SK-N-SH (cell line): ENCODE results near the gene KCNQ5. TPM values are rescaled to one million over a fixed set of nuclear protein-coding genes. Genes with fewer than 3 reads are reported as not detected.

ENCODE experiments used
- CTCF ChIA-PET: fragments of 300-600, 350-600 bp; formaldehyde crosslinking; extraction: SDS; loops from one replicate; lab custom pipeline; 2021; lab: Yijun Ruan, JAX
- POLR2A ChIA-PET: fragments of 350-600 bp; sonication (Branson Sonifier 250); formaldehyde crosslinking; extraction: SDS; loops from one replicate; lab custom pipeline; 2020; ENCODE audit warnings: antibody characterized with exemption, inconsistent platforms; lab: Yijun Ruan, JAX
- DNase-seq: peaks from one replicate; pipeline ENCODE4 v3.0.0; 2012
- H2AFZ ChIP-seq: fragments of 200-600 bp; sonication (generic); 2 replicates; pipeline ENCODE4 v1.8.1; 2016; ENCODE audit warnings: antibody characterized with exemption, mild to moderate bottlenecking, low read depth
- H3F3A ChIP-seq: fragments of 200-600 bp; sonication (generic); replicated peaks from 2 replicates; pipeline ENCODE3; 2016; ENCODE audit warnings: antibody characterized with exemption, mild to moderate bottlenecking; ENCODE audit not compliant: insufficient read depth
- H3K27ac ChIP-seq, 2 experiments: fragments of 200-500 bp in 1 of 2; fragments of 200-600 bp in 1 of 2; sonication (Bioruptor generic) in 1 of 2; sonication (generic), shearing (Covaris generic) in 1 of 2; 2 replicates each; pipeline versions ENCODE4 v1.5.1 to v1.6.1; 2014 to 2016; ENCODE audit warnings: low read depth in 2 of 2, inconsistent platforms in 1 of 2, low read length in 1 of 2, mild to moderate bottlenecking in 1 of 2, mixed read lengths in 1 of 2
- H3K27me3 ChIP-seq: fragments of 200-600 bp; sonication (generic), shearing (Covaris generic); 2 replicates; pipeline ENCODE4 v1.6.1; 2016; ENCODE audit warnings: mixed run types; ENCODE audit not compliant: insufficient read depth
- H3K36me3 ChIP-seq, 2 experiments: fragments of 200-500 bp in 1 of 2; fragments of 200-600 bp in 1 of 2; sonication (Bioruptor generic) in 1 of 2; sonication (generic) in 1 of 2; replicated peaks in 1 of 2; 2 replicates each; pipeline versions ENCODE3 to v1.5.1; 2014 to 2016; ENCODE audit warnings: low read length in 1 of 2, mild to moderate bottlenecking in 1 of 2; ENCODE audit not compliant: insufficient read depth in 2 of 2, control insufficient read depth in 1 of 2
- H3K4me1 ChIP-seq, 2 experiments: fragments of 200-500 bp in 1 of 2; fragments of 200-600 bp in 1 of 2; sonication (Bioruptor generic) in 1 of 2; sonication (generic), shearing (Covaris generic) in 1 of 2; 2 replicates each; pipeline versions ENCODE4 v1.5.1 to v1.6.1; 2014 to 2016; ENCODE audit warnings: low read depth in 1 of 2, low read length in 1 of 2, mixed run types in 1 of 2; ENCODE audit not compliant: insufficient read depth in 2 of 2, control insufficient read depth in 1 of 2
- H3K4me2 ChIP-seq: fragments of 200-600 bp; sonication (generic), shearing (Covaris generic); 2 replicates; pipeline ENCODE4 v1.6.1; 2017; ENCODE audit warnings: mixed run types
- H3K4me3 ChIP-seq, 2 experiments: fragments of 200-500 bp in 1 of 2; fragments of 200-600 bp in 1 of 2; sonication (Bioruptor generic) in 1 of 2; sonication (generic), shearing (Covaris generic) in 1 of 2; 2 replicates each; pipeline versions ENCODE4 v1.5.1 to v1.8.1; 2014 to 2016; ENCODE audit warnings: low read depth in 2 of 2, inconsistent platforms in 1 of 2, low read length in 1 of 2, mild to moderate bottlenecking in 1 of 2, mixed read lengths in 1 of 2, moderate library complexity in 1 of 2
- H3K79me2 ChIP-seq: fragments of 200-600 bp; sonication (generic); 2 replicates; pipeline ENCODE4 v1.8.1; 2017; ENCODE audit warnings: mild to moderate bottlenecking; ENCODE audit not compliant: insufficient read depth
- H3K9ac ChIP-seq: fragments of 200-600 bp; sonication (generic); 2 replicates; pipeline ENCODE4 v1.6.1; 2017; ENCODE audit warnings: mixed run types
- H3K9me2 ChIP-seq: fragments of 200-600 bp; sonication (generic); 2 replicates; pipeline ENCODE4 v1.6.1; 2017; ENCODE audit warnings: mixed run types
- H3K9me3 ChIP-seq: fragments of 200-600 bp; sonication (generic); 2 replicates; pipeline ENCODE4 v1.6.1; 2017; ENCODE audit warnings: mixed run types, mild to moderate bottlenecking, moderate library complexity
- H4K20me1 ChIP-seq: fragments of 200-600 bp; sonication (generic); 2 replicates; pipeline ENCODE4 v1.6.1; 2017; ENCODE audit warnings: mild to moderate bottlenecking, mixed run types; ENCODE audit not compliant: insufficient read depth
- ELF1 ChIP-seq: IDR thresholded peaks from 2 replicates; pipeline ENCODE4 v1.4.0; 2012
- EZH2phosphoT487 ChIP-seq: fragments of 200-600 bp; sonication (generic); IDR thresholded peaks from 2 replicates; pipeline ENCODE4 v1.6.1; 2017; ENCODE audit warnings: low read depth, mixed run types, mild to moderate bottlenecking, antibody characterized with exemption, moderate library complexity, borderline replicate concordance
- FOSL2 ChIP-seq: IDR thresholded peaks from 2 replicates; pipeline ENCODE4 v1.4.0; 2012; ENCODE audit warnings: low read depth, mild to moderate bottlenecking, moderate library complexity, borderline replicate concordance
- FOXJ3 ChIP-seq: sonication (generic); formaldehyde crosslinking; IDR thresholded peaks from 2 replicates; pipeline ENCODE4 v1.5.1; 2020; ENCODE audit warnings: mild to moderate bottlenecking, missing genetic modification reagents
- GABPA ChIP-seq: IDR thresholded peaks from 2 replicates; pipeline ENCODE4 v1.4.0; 2012; ENCODE audit warnings: low read depth, mild to moderate bottlenecking
- NFIC ChIP-seq: IDR thresholded peaks from 2 replicates; pipeline ENCODE4 v1.4.0; 2012; ENCODE audit warnings: borderline replicate concordance
- POLR2AphosphoS5 ChIP-seq: IDR thresholded peaks from 2 replicates; pipeline ENCODE4 v1.6.1; 2012; ENCODE audit warnings: low read depth, low read length
- RCOR1 ChIP-seq: fragments of 150-350 bp; IDR thresholded peaks from 2 replicates; pipeline ENCODE4 v1.6.1; 2017; ENCODE audit warnings: antibody characterized with exemption, low read length
- SIN3A ChIP-seq: IDR thresholded peaks from 2 replicates; pipeline ENCODE4 v1.6.1; 2012; ENCODE audit warnings: low read depth, mild to moderate bottlenecking, low read length, moderate library complexity, borderline replicate concordance
- TCF12 ChIP-seq: IDR thresholded peaks from 2 replicates; pipeline ENCODE4 v1.4.0; 2012
- TEAD4 ChIP-seq: IDR thresholded peaks from 2 replicates; pipeline ENCODE4 v1.4.0; 2012; ENCODE audit warnings: mild to moderate bottlenecking, borderline replicate concordance; ENCODE audit not compliant: insufficient read depth
- WGBS: methylation state at CpG from one replicate; pipeline ENCODE4 v1.1.6; 2017; ENCODE audit warnings: low lambda C conversion rate; 5-methylcytosine and 5-hydroxymethylcytosine counted together
- polyA plus RNA-seq, 3 experiments: library from polyadenylated mRNA; depleted of rRNA; stranded (reverse); fragments of >200 nt; gene quantifications; 2 replicates each; pipeline ENCODE4 v1.2.3, GENCODE V29; 2012
- TF ChIP-seq, protein P1 (sequence below): IDR thresholded peaks from 2 replicates; pipeline ENCODE4 v1.6.1; 2012; ENCODE audit warnings: mild to moderate bottlenecking, low read depth, low read length, moderate library complexity
- TF ChIP-seq, protein P2 (sequence below): fragments of 150-350 bp; IDR thresholded peaks from 2 replicates; pipeline ENCODE4 v1.6.1; 2017; ENCODE audit warnings: antibody characterized with exemption, low read length, low read depth, borderline replicate concordance
- TF ChIP-seq, protein P3 (sequence below): fragments of 200-600 bp; sonication (generic); IDR thresholded peaks from 2 replicates; pipeline ENCODE4 v1.6.1; 2017; ENCODE audit warnings: antibody characterized with exemption, mild to moderate bottlenecking, moderate library complexity
- TF ChIP-seq, protein P4 (sequence below): IDR thresholded peaks from 2 replicates; pipeline ENCODE4; 2012
- TF ChIP-seq, protein P5 (sequence below): IDR thresholded peaks from 2 replicates; pipeline ENCODE4 v1.4.0; 2012; ENCODE audit warnings: low read depth, borderline replicate concordance
- TF ChIP-seq, protein P6 (sequence below): IDR thresholded peaks from 2 replicates; pipeline ENCODE4 v1.4.0; 2012; ENCODE audit warnings: low read depth

Gene KCNQ5
- polyA plus RNA-seq, 1 of the 3 experiments (the other 2 are of a cell fraction): 3.2 TPM

DNA sequence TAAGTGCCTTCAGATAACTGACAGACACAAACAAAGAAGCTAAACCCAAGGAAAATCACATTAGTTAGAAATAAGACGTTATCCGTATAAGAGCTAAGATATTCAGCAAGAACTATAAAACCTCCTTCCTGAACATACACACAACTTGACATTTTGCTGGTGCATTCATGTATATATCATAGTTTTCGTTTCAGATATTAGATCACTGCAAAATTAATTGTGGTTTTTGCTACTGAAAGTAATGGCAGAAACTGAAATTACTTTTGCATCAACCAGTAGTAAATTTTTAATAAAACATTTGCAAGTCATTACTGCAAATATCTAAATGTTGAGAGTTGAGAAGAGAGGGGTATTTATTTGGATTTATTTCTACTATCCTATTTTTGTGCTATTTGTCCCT, 26.1 kb upstream of the KCNQ5 start:
- Histone ChIP-seq H3K79me2 (no peaks in the 10 kb centered on the region), H3K9me2 (no peaks in the 10 kb centered on the region), H3K27me3 (no peaks in the 10 kb centered on the region), H3F3A (no peaks in the 10 kb centered on the region), H4K20me1 (no peaks in the 10 kb centered on the region), H3K36me3 (no peaks in the 10 kb centered on the region), H3K4me2 (no peak overlapping the region), H3K27ac (no peak overlapping the region), H3K9me3 (no peaks in the 10 kb centered on the region), H3K4me1 (no peaks in the 10 kb centered on the region; a peak in 1 of 4 replicates), H3K9ac (no peak overlapping the region), H3K4me3 (no peak overlapping the region), H2AFZ (no peak overlapping the region)
- TF ChIP-seq POLR2AphosphoS5 (no peak), GABPA (no peak), FOSL2 (no peak), EZH2phosphoT487 (no peak), NFIC (no peak), FOXJ3 (no peak), TCF12 (no peak), SIN3A (no peak), TEAD4 (no peak), RCOR1 (no peak), ELF1 (no peak)
- TF ChIP-seq, protein P1, sequence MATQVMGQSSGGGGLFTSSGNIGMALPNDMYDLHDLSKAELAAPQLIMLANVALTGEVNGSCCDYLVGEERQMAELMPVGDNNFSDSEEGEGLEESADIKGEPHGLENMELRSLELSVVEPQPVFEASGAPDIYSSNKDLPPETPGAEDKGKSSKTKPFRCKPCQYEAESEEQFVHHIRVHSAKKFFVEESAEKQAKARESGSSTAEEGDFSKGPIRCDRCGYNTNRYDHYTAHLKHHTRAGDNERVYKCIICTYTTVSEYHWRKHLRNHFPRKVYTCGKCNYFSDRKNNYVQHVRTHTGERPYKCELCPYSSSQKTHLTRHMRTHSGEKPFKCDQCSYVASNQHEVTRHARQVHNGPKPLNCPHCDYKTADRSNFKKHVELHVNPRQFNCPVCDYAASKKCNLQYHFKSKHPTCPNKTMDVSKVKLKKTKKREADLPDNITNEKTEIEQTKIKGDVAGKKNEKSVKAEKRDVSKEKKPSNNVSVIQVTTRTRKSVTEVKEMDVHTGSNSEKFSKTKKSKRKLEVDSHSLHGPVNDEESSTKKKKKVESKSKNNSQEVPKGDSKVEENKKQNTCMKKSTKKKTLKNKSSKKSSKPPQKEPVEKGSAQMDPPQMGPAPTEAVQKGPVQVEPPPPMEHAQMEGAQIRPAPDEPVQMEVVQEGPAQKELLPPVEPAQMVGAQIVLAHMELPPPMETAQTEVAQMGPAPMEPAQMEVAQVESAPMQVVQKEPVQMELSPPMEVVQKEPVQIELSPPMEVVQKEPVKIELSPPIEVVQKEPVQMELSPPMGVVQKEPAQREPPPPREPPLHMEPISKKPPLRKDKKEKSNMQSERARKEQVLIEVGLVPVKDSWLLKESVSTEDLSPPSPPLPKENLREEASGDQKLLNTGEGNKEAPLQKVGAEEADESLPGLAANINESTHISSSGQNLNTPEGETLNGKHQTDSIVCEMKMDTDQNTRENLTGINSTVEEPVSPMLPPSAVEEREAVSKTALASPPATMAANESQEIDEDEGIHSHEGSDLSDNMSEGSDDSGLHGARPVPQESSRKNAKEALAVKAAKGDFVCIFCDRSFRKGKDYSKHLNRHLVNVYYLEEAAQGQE: no peak
- TF ChIP-seq, protein P2, sequence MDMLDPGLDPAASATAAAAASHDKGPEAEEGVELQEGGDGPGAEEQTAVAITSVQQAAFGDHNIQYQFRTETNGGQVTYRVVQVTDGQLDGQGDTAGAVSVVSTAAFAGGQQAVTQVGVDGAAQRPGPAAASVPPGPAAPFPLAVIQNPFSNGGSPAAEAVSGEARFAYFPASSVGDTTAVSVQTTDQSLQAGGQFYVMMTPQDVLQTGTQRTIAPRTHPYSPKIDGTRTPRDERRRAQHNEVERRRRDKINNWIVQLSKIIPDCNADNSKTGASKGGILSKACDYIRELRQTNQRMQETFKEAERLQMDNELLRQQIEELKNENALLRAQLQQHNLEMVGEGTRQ: no peak
- TF ChIP-seq, protein P3, sequence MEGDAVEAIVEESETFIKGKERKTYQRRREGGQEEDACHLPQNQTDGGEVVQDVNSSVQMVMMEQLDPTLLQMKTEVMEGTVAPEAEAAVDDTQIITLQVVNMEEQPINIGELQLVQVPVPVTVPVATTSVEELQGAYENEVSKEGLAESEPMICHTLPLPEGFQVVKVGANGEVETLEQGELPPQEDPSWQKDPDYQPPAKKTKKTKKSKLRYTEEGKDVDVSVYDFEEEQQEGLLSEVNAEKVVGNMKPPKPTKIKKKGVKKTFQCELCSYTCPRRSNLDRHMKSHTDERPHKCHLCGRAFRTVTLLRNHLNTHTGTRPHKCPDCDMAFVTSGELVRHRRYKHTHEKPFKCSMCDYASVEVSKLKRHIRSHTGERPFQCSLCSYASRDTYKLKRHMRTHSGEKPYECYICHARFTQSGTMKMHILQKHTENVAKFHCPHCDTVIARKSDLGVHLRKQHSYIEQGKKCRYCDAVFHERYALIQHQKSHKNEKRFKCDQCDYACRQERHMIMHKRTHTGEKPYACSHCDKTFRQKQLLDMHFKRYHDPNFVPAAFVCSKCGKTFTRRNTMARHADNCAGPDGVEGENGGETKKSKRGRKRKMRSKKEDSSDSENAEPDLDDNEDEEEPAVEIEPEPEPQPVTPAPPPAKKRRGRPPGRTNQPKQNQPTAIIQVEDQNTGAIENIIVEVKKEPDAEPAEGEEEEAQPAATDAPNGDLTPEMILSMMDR: no peak
- TF ChIP-seq, protein P4, sequence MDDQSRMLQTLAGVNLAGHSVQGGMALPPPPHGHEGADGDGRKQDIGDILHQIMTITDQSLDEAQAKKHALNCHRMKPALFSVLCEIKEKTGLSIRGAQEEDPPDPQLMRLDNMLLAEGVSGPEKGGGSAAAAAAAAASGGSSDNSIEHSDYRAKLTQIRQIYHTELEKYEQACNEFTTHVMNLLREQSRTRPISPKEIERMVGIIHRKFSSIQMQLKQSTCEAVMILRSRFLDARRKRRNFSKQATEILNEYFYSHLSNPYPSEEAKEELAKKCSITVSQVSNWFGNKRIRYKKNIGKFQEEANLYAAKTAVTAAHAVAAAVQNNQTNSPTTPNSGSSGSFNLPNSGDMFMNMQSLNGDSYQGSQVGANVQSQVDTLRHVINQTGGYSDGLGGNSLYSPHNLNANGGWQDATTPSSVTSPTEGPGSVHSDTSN: no peak
- TF ChIP-seq, protein P5, sequence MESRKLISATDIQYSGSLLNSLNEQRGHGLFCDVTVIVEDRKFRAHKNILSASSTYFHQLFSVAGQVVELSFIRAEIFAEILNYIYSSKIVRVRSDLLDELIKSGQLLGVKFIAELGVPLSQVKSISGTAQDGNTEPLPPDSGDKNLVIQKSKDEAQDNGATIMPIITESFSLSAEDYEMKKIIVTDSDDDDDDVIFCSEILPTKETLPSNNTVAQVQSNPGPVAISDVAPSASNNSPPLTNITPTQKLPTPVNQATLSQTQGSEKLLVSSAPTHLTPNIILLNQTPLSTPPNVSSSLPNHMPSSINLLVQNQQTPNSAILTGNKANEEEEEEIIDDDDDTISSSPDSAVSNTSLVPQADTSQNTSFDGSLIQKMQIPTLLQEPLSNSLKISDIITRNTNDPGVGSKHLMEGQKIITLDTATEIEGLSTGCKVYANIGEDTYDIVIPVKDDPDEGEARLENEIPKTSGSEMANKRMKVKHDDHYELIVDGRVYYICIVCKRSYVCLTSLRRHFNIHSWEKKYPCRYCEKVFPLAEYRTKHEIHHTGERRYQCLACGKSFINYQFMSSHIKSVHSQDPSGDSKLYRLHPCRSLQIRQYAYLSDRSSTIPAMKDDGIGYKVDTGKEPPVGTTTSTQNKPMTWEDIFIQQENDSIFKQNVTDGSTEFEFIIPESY: no peak
- TF ChIP-seq, protein P6, sequence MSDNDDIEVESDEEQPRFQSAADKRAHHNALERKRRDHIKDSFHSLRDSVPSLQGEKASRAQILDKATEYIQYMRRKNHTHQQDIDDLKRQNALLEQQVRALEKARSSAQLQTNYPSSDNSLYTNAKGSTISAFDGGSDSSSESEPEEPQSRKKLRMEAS: no peak
- 62% methylated on average over 3 of the region's 3 CpGs for WGBS
- ChIA-PET CTCF (interaction anchor here (1.3 kb wide), 1 partner anchor 731 kb away, joined by 4 read pairs; no protein-coding TSS in a partner anchor), POLR2A (no interaction called here)
- DNase-seq: no peak
